ENCODE data around the gene ENTPD8. TPM values are rescaled to one million over a fixed set of nuclear protein-coding genes. Genes with fewer than 3 reads are reported as not detected.

The ENTPD8 gene
- total RNA-seq, 3 donors from 2014 or later = 2.0 to 3.2 TPM; not detected in 1

GRCh38 chr9:137398561-137399468, 42.3 kb downstream of the ENTPD8 start:
- Histone ChIP-seq H3K27me3 (no peaks in the 10 kb centered on the region), H3K4me3 (no peak overlapping the region), H3K9me3 (no peaks in the 10 kb centered on the region), H3K27ac (no peak overlapping the region), H3K4me1 (no peaks in the 10 kb centered on the region), H3K36me3 (no peaks in the 10 kb centered on the region)
- no peak for DNase-seq (ENCODE audit: low spot score in 2 of 2)
- intact Hi-C loops (cut with DNase I; ENCODE audit: low total_unique reads) = no loop called here
- TF ChIP-seq POLR2AphosphoS5 (IDR thresholded peaks at IDR 0.05) (no peak), POLR2A (IDR thresholded peaks at IDR 0.05) (no peak), CTCF (IDR thresholded peaks at IDR 0.05) (no peak)

DNA sequence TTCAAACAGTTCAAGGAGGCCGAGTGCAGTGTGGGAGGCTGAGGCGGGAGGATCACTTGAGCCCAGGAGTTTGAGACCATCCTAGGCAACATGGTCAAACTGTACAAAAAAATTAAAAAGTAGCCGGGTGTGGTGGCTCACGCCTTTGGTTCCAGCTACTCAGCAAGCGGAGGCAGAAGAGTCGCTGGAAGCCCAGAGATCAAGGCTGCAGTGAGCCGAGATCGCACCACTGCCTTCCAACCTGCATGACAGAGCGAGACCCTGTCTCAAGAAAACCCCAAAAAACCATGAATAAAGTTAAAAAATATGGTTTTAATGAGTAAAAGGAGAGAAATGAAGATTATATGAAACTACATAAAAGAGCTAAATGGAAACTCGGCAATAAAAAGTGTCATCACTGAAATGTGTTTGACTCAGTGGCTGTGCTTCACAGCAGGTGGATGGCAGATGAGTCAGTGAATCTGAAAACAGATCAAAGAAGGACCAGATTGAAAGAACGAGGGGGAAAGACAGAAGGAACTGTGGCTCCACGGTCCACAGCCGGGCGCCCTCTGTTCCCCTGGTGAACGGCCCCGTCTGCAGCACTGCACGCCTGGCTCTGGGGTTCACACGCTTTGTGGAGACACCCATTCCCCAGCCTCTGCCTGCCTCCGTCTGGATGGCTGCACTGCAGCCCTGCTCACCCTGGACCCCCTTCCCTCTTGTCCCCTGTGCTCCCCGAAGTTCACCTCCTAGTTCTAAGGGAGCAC, 43.3 kb downstream of the ENTPD8 start:
- TF ChIP-seq POLR2A (IDR thresholded peaks at IDR 0.05) (no peak), CTCF (IDR thresholded peaks at IDR 0.05) (no peak), POLR2AphosphoS5 (IDR thresholded peaks at IDR 0.05) (no peak)
- Histone ChIP-seq H3K27me3 (no peaks in the 10 kb centered on the region), H3K27ac (no peak overlapping the region), H3K4me1 (no peaks in the 10 kb centered on the region), H3K9me3 (no peaks in the 10 kb centered on the region), H3K36me3 (no peaks in the 10 kb centered on the region), H3K4me3 (no peak overlapping the region)
- no peak for DNase-seq (ENCODE audit: low spot score in 2 of 2)
- intact Hi-C loops (cut with DNase I; ENCODE audit: low total_unique reads) = no loop called here

DNA sequence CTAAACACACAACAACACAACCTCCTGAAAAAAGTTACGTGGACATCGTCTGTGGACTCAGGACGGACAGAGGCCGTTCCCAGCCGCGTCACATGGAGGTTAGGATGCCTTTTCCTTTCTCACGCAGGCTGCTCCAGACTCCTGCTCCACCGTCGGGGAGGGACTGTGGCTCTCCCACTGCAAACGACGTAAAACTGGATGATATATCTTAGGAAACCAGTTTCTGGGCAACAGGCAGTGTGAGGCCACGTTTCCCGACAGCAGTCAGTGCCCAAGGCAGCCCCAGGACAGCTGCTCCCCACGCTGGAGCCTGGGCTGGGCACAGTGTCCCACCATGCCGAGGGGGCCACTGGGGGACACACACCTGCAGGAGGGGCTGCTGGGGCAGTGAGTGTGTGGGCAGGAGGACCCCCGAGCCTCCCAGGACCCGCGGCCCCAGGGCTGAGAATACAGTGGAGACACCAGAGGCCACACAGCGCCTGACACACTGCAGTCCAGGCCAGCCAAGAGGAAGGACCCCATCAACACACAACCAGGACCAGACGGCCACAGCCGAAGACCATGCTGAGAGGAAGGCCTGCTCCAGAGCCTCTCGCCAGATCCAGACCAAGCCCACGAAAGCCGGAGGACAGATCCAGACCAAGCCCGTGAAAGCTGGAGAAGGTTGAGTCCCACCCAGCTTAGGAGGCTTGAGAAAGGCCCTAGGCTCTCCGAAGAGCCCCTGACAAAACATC, 44.4 kb downstream of the ENTPD8 start:
- intact Hi-C loops (cut with DNase I; ENCODE audit: low total_unique reads) = no loop called here

DNA sequence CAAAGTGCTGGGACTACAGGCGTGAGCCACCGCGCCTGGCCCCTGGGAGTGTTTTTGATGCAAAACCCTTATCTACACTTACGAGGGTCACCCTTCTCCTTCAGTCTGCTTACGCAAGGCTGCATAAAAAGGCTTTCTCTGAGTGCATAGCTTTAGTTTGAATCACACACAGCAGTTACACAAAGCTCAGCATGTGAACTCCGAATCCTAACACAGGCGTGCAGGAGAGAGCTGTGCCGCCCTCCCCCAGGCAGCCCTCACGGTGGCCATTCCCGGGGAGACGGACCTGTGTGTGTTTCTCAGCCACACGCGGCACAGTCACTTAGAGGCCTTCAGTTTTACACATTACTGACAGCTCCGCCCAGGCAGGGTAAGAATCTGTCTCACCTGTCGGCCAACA, 44.9 kb downstream of the ENTPD8 start:
- no peak for DNase-seq (ENCODE audit: low spot score in 2 of 2)
- no peak overlapping the region for H3K4me3 ChIP-seq
- TF ChIP-seq POLR2A (IDR thresholded peaks at IDR 0.05) (no peak), CTCF (IDR thresholded peaks at IDR 0.05) (no peak)
- intact Hi-C loops (cut with DNase I; ENCODE audit: low total_unique reads) = no loop called here
- H3K27me3 ChIP-seq = no peaks in the 10 kb centered on the region
- H3K27ac ChIP-seq = no peak overlapping the region
- H3K9me3 ChIP-seq = no peaks in the 10 kb centered on the region
- no peaks in the 10 kb centered on the region for H3K4me1 ChIP-seq
- no peaks in the 10 kb centered on the region for H3K36me3 ChIP-seq

More for the DNA sequence above, 44.4 kb downstream of the ENTPD8 start:
- TF ChIP-seq POLR2AphosphoS5 (IDR thresholded peaks at IDR 0.05) (no peak), POLR2A (IDR thresholded peaks at IDR 0.05) (no peak), CTCF (IDR thresholded peaks at IDR 0.05) (no peak)
- H3K27me3 ChIP-seq = no peaks in the 10 kb centered on the region
- H3K9me3 ChIP-seq = no peaks in the 10 kb centered on the region
- no peak overlapping the region for H3K4me3 ChIP-seq
- no peaks in the 10 kb centered on the region for H3K4me1 ChIP-seq
- no peaks in the 10 kb centered on the region for H3K36me3 ChIP-seq
- DNase-seq (ENCODE audit: low spot score in 2 of 2) = no peak
- no peak overlapping the region for H3K27ac ChIP-seq

All from breast epithelium (tissue), 4 donors.